AG04449 (cell line): ENCODE results near the gene ZNF341.

Experiments
- CTCF ChIA-PET: fragments of 350-600 bp; formaldehyde crosslinking; extraction: SDS; loops from one replicate; lab custom pipeline; 2021; ENCODE audit warnings: antibody characterized with exemption; lab: Yijun Ruan, JAX
- POLR2A ChIA-PET: fragments of 400-600, 350-600 bp; formaldehyde crosslinking; extraction: SDS; loops from one replicate; lab custom pipeline; 2020; ENCODE audit warnings: antibody characterized with exemption, inconsistent platforms; lab: Yijun Ruan, JAX
- DNase-seq: peaks from one replicate; pipeline ENCODE4 v3.0.0-alpha.2; 2010; ENCODE audit warnings: low read depth, low spot score
- H3K4me3 ChIP-seq: 2 replicates; pipeline ENCODE4 v1.5.1; 2011; ENCODE audit warnings: low read depth, mild to moderate bottlenecking, control low read depth, low read length
- TF ChIP-seq, protein P1 (sequence below): IDR thresholded peaks from one replicate; pipeline ENCODE4 v1.5.1; 2011; ENCODE audit warnings: mild to moderate bottlenecking, moderate library complexity, low read length, control low read depth, inconsistent platforms; ENCODE audit not compliant: insufficient read depth; ENCODE audit errors: missing control alignments

The ZNF341 gene

GRCh38 chr20:33731693-33732165 lies at the start of gene ZNF341:
TSS of gene ZNF341 (plus strand) at chr20:33731996. CDS start at chr20:33732022, 26 bp downstream.
- POLR2A ChIA-PET, result interaction anchor here (0.9 kb wide), 1 partner anchor 65 kb away, joined by 3 read pairs; the partner anchor contains the start of gene ACTL10
- CTCF ChIA-PET, result interaction anchor here (0.7 to 1.3 kb wide), 6 partner anchors 9 to 274 kb away, joined by 3 to 7 read pairs (median 4); partner anchors contain the start of gene PXMP4
- no peak for DNase-seq
- peak within 1 kb of the TSS; percentile 67 for H3K4me3 ChIP-seq
- TF ChIP-seq, protein P1, sequence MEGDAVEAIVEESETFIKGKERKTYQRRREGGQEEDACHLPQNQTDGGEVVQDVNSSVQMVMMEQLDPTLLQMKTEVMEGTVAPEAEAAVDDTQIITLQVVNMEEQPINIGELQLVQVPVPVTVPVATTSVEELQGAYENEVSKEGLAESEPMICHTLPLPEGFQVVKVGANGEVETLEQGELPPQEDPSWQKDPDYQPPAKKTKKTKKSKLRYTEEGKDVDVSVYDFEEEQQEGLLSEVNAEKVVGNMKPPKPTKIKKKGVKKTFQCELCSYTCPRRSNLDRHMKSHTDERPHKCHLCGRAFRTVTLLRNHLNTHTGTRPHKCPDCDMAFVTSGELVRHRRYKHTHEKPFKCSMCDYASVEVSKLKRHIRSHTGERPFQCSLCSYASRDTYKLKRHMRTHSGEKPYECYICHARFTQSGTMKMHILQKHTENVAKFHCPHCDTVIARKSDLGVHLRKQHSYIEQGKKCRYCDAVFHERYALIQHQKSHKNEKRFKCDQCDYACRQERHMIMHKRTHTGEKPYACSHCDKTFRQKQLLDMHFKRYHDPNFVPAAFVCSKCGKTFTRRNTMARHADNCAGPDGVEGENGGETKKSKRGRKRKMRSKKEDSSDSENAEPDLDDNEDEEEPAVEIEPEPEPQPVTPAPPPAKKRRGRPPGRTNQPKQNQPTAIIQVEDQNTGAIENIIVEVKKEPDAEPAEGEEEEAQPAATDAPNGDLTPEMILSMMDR, result peak; percentile 93

- ChIA-PET POLR2A (no interaction called here), CTCF (interaction anchor here (0.9 to 1.1 kb wide), 4 partner anchors 9 to 18 kb away, joined by 3 to 5 read pairs (median 3); partner anchors contain the start of gene ACTL10)
- H3K4me3 ChIP-seq, result peak overlapping the region; percentile 49
- TF ChIP-seq, protein P1, result no peak
- DNase-seq, result no peak
Observed at GRCh38 chr20:33684533-33685327, 47.1 kb upstream of the ZNF341 start.

GRCh38 chr20:33685328-33686099 lies 46.3 kb upstream of the ZNF341 start:
- H3K4me3 ChIP-seq, result peak overlapping the region; percentile 49
- no peak for DNase-seq
- TF ChIP-seq, protein P1, result no peak
- CTCF ChIA-PET, result interaction anchor here (1.1 kb wide), 2 partner anchors 10 to 17 kb away, joined by 3 to 5 read pairs; no protein-coding TSS in a partner anchor
- POLR2A ChIA-PET, result no interaction called here

DNA sequence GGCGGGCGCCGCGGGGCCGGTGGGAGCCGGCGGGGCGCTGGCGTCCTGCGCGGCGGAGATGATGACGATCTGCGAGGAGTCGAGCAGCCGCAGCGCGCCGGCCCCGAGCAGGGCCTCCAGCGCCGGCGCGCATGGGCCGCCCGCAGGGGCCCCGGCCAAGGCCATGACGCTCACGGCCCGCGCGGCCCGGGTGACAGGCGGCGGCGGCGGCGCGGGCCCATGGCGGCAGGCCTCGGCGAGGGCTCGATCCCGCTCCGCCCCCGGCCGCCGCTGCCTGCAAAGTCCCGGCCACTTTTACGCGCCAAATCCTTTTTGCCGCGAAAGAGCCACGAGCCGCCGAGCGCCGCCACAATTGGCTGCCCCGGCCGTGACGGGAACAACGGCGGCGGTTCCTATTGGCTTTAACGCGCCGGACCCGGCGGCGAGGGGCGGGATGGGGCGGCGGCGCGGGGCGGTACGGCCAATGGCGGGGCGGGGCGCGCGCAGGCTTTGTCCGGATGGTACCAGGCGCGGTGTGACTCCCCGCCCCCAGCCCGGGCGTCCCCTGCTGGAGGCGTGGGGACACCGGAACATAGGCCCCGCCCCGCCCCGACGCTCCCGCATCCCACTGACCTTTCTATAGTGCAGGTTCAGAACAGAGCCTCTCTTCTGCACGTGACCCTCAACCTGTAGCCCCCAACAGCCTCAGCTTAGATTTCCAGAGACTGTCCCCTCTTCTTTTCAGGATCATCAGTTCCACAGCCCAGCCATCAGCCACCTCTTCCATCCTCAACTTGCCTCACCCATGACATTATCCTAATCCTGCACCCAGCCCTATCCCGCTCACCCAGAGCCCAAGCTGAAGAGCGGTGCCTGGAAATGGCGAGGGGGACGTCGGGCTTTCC lies 45.5 kb upstream of the ZNF341 start, which contains the start of gene E2F1:
TSS of gene E2F1 (minus strand) at position 286 of the 884 bp plus-strand sequence. CDS start at position 165, 121 bp downstream.
- no peak for DNase-seq
- TF ChIP-seq, protein P1, result peak; percentile 42
- H3K4me3 ChIP-seq, result peak within 1 kb of the TSS; percentile 56
- POLR2A ChIA-PET, result no interaction called here
- CTCF ChIA-PET, result interaction anchor here (0.8 to 2.6 kb wide), 7 partner anchors 9 to 18 kb away, joined by 3 to 18 read pairs (median 3); partner anchors contain the start of gene ACTL10

DNA sequence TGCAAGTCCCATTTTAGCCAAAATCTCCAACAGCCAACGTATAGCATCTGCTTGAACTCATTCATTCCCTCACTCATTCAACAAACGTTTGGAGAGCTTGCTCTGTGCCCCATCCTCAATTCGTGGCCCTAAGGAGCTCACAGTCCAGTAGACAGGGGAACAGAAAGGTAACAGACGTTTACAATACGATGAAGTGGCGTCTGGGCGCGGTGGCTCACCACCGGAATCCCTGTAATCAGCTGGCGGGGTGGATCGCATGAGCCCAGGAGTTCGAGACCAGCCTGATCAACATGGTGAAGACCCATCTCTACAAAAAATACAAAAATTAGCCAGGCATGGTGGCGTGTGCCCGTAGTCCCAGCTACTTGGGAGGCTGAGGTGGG lies 44.8 kb upstream of the ZNF341 start:
- POLR2A ChIA-PET, result no interaction called here
- CTCF ChIA-PET, result interaction anchor here (0.8 to 2.6 kb wide), 6 partner anchors 10 to 19 kb away, joined by 3 to 18 read pairs (median 4); partner anchors contain the start of gene ACTL10
- TF ChIP-seq, protein P1, result no peak
- H3K4me3 ChIP-seq, result no peak overlapping the region; the same call in 1 of the 2 replicates
- no peak for DNase-seq
